HTR-8/SVneo (cell line): ENCODE results near the gene TCEA2.
A peak's percentile ranks its signal among the peaks of the same experiment; 100 is the strongest.

Source experiments
- DNase-seq: peaks from one replicate; pipeline ENCODE4 v3.0.0; 2011; ENCODE audit warnings: low spot score, mixed read lengths; ENCODE audit not compliant: insufficient read length
- FAIRE-seq: peaks from 2 replicates; lab custom pipeline; 2011; peaks lifted over from hg19 to GRCh38; lab: Jason Lieb, UNC

Gene TCEA2

GRCh38 chr20:64063389-64064144 is 569 bp downstream of the TCEA2 start:
- FAIRE-seq, result peak; percentile 78
- no peak for DNase-seq

GRCh38 chr20:64064145-64064698 is 1.2 kb downstream of the TCEA2 start:
- DNase-seq, result peak; percentile 84
- FAIRE-seq, result peak; percentile 16

DNA sequence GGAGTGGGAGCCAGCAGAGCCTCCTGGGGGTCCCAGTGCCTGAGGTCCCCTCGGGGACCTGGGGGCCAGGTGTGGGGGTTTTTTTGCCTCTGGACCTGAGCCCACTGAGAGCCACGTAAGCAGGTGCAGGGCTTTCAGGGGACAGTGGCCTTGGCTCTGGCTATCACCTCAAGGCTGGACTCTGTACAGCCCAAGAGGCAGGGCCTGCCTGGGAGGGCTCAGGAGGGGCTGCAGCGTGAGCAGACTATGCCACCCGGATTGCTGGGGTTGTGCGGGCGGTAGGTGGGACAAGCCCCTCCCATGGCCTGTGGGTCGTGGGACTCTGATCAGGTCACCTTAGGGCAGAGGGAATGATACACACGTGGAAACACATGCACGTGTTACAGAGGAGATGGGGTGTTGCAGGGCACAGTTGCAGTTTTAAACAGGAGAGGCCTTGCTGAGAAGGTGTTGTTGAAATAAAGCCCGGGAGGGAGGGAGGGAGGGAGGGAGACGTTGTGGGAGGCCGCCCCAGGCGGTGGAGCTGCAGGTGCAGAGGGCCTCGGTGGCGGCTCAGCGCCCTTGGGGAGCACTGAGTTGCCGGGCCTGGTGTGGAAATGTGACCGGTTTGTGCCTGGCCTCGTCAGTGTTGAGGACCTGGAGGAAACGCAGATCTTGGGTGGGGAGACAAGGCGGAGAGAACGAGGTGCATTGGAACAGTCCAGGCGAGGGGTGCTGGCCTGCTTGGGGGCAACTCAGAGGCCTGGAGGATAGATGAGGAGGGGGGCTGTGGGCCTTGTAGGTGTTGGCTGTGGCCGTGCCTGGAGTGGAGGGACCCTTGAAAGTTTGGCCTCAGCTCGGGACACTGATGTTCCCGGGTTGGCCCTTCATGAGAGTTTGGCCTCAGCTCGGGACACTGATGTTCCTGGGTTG is 2.3 kb downstream of the TCEA2 start:
- DNase-seq (no peak), FAIRE-seq (peak; percentile 84)

- peak; percentile 96 for DNase-seq
- FAIRE-seq, result peak; percentile 96
Observed at GRCh38 chr20:64065974-64066343, 3.0 kb downstream of the TCEA2 start.

- peak; percentile 26 for FAIRE-seq
Observed at GRCh38 chr20:64067005-64067632, 4.1 kb downstream of the TCEA2 start.

DNA sequence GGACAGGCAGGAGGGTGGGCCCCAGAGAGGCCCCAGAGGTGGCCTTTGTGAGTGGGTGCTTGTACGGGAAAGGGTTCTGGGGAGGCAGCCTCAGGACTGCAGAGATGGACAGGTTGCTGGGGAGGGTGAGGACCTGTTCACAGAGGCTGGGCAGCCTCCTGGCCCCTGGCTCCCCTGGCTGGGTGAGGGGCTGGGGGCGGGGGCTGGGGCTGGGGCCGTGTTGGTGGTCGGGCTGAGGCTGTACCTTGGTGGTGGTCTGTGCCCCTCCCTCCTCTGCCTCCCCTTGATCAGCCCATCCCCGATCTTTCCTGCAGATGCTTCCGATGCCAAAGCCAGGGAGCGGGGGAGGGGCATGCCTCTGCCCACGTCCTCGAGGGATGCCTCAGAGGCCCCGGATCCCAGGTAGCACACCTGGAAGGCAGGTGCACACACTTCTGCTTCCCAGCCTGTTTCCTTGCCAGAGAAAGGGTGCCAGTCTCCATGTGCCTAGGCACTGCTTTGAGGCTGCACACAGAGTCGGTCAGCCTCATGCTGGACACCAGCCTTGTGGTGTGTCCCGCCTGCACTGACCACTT is 4.8 kb downstream of the TCEA2 start:
- DNase-seq, result no peak
- FAIRE-seq, result peak; percentile 16

More at GRCh38 chr20:64067005-64067632, 4.1 kb downstream of the TCEA2 start:
- DNase-seq, result no peak

DNA sequence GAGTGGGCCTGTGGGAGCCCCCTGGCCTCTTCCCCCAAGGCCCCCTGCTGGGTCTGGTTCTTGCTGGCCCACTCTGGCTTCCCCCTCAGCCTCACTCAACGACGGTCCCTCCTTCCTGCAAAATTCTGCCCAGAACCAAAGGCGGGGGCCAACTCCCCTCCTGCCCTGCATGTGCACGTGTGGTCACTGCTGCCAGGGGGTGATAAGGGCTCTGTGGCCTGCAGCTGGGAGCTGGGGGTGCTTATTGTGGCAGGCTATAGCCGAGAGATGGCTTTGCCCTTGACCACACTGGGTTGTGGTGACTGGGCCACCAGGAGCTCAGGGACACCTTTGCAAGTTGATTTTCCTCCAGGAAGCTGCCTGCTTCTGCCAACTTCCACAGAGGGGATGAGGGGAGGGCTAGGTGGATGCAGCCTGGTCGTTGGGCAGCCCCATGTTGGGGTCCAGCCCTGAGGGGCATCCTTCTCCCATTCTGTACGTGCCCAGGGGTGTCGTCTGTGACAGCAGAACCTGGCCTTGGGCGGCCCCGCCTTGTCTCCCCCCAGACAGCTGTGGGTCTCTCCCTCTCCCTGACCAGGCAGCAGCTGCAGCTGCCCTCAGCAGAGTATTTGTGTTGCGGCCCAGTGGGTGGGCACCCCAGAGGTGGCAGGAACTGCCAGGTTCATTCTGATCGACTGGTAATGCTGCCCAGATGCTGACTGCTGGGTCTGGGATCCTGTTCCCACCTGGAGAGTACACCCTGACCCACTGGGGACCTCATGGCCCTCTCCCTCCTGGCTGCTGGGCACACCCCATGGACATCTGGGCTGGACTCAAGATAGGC is 5.6 kb downstream of the TCEA2 start:
- FAIRE-seq, result peak; percentile 4
- no peak for DNase-seq

DNA sequence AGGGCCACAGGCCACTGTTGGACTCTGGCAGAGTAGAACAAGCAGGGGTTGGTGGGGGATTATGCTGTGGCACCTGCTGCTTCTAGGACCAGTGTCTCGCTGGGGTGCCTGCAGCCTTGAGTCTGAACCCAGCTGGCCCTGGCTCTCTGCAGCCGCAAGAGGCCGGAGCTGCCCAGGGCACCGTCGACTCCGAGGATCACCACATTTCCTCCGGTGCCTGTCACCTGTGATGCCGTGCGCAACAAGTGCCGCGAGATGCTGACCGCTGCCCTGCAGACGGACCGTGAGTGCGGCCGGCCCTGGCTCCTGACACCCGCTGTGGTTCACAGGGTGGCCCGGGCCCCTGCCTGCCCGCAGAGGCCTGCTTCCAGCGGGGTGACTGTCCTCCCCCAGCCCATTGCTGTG is 6.2 kb downstream of the TCEA2 start:
- DNase-seq, result no peak

GRCh38 chr20:64069614-64070243 is 6.7 kb downstream of the TCEA2 start:
- FAIRE-seq (peak; percentile 97), DNase-seq (peak; percentile 84)

More for the DNA sequence above, 6.2 kb downstream of the TCEA2 start:
- no peak for FAIRE-seq

DNA sequence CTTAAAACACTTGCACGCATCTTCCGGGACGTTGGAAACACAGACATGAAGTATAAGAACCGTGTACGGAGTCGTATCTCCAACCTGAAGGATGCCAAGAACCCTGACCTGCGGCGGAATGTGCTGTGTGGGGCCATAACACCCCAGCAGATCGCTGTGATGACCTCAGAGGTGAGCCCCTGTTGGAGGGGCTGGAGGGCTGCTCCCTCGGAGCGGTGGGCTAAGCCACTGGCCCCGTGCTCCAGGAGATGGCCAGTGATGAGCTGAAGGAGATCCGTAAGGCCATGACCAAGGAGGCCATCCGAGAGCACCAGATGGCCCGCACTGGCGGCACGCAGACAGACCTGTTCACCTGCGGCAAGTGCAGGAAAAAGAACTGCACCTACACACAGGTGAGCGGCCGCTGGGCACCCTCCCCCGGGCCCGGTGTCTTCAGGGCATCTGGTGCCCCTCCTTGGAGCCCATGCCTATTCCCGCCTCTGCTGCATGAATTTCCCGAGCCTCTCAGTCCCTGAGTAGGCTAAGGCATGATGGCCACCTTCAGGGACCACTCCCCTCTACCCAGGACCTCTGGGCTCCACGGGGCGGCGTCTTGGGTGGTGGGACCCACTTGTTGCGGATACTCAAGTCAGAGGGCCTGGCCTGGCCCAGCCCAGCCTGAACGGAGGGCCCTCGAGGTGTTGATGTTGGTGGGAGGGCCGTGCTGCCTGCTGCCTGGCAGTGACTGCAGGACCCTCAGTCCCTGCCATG is 7.4 kb downstream of the TCEA2 start:
- FAIRE-seq (peak; percentile 48), DNase-seq (no peak)

- no peak for DNase-seq
- peak; percentile 87 for FAIRE-seq
Observed at GRCh38 chr20:64071341-64072332, 8.6 kb downstream of the TCEA2 start.

DNA sequence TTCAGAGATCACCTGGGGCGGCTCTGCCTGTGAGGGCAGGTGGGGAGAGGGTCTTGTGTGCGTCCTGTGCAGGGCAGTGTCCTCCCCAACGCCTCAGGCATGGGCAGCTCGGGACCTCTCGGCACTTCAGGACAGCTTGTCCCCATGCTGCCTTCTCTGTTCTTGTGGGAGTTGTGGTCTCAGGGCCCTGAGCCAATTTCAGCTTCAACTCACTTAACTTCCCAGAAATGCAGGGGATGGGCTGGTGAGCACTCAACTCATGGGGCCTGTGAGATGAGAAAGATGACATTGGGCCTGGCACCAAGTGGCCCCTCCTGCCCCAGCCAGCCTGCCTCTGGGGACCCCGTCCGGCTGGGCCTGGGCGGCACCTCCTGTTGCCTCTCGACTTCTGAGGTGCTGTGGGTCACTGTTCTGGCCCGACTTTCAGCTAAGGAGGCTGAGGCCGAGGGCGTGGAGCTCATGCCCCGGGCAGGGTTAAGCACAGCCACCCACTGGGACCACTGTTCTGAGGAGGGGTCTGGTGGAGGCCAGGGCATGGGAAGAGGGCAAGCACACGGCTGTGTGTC is 9.6 kb downstream of the TCEA2 start:
- no peak for DNase-seq
- FAIRE-seq, result no peak

DNA sequence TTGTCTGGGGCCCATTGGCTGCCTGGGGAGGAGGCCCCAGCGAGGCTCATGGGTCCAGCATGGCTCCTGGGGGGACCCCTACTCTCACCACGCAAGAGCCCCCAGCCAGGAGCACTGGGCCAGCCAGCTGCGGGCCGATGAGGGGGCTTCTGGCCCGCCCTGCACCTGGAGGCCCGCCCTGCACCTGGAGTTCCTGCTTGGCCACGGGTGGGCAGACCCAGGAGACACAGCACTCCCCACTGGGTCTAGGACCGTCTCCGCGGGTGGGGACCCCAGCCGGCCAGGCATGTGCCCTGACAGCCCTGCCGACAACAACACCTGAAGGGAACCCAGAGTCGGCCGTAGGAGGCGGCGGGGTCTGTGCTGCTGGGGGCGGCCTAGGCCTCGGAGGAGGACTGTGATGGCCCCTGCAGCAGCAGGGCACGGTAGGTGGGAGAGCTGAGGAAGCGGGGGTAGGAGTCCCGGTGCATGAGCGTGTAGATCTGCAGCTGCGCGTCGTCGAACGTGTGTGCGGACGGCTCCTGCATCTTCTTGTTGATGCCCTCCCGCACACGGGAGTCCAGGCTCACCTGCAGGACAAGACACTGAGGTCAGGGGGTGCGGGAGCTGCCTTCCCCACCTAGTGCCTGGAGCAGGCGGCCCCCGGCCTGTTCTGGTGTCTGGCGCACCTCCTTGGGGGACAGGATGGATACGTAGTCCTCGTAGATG is 10.6 kb downstream of the TCEA2 start:
- DNase-seq, result no peak
- peak; percentile 75 for FAIRE-seq

GRCh38 chr20:64074184-64074789 is 11.3 kb downstream of the TCEA2 start:
- DNase-seq (no peak), FAIRE-seq (peak; percentile 87)

DNA sequence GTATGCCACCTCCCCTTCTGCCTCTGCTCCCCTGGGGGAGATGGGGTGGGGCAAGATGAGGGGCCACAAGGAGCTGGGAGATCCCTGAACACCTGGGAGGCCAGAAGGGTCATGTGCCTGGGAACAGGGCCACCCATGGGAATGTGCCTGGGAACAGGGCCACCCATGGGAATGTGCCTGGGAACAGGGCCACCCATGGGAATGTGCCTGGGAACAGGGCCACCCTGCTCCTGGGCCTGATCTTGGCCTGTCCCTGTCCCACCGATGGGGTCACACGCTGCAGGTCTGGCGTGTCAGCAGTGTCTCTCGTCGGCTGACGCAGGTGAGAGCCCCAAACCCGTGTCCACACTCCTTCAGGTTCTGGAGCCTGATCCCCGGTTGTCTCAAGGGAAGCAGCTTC is 12.0 kb downstream of the TCEA2 start:
- DNase-seq (no peak), FAIRE-seq (peak; percentile 84)

- no peak for DNase-seq
- no peak for FAIRE-seq
Observed at GRCh38 chr20:64075556-64075955, 12.6 kb downstream of the TCEA2 start.
